GM18505 (cell line): ENCODE data around the gene CRYBG2.
A peak's percentile ranks its signal among the peaks of the same experiment; 100 is the strongest.

Source experiments
- ATAC-seq: cut with Tn5 transposase; IDR thresholded peaks from one replicate; pipeline ENCODE4 v1.9.1; 2021; ENCODE audit not compliant: unreplicated experiment
- POLR2A ChIP-seq: IDR thresholded peaks from 4 replicates; pipeline ENCODE4 v1.6.1; 2011; ENCODE audit warnings: borderline replicate concordance; ENCODE audit not compliant: insufficient read depth, insufficient read length; ENCODE audit errors: extremely low read depth

CRYBG2 gene

DNA sequence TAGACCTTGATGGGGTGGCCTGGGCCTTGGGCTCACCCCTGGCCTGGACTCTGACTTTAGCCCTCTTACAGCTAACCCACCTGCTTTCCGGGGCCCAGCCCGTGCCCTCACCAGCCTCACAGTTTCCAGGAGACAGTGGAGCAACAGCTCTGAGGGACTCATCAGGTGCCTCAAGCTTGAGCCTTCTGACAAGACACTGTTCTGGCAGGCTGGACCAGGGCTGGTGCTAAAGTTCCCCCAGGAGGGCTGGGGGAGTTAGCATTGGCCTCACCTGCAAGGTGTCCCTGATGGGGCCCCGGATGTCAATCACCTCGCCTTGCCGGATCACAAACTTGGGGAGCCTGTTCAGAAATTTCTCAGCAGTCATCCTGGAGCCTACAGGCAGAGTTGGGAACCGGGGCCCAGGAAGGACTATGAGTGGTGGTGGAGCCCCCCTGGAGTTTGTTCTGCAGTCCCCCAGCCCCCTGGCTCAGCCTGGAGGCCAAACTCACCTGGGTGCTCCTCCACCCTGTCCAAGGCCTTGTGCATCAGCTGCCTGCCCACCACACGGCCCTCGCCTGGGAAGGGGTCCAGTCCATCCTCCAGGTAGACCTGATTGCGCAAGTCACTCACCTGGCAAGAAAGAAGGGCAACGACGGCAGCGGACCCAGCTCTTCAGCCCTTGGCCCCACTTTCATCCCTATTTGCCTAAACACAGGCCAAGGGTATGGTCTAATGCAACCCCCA is 69.9 kb downstream of the CRYBG2 start:
- no peak for TF ChIP-seq POLR2A
- ATAC-seq: no peak

- no peak for ATAC-seq
- TF ChIP-seq POLR2A: no peak
These were observed 70.6 kb downstream of the CRYBG2 start for GRCh38 chr1:26283279-26283853.

DNA sequence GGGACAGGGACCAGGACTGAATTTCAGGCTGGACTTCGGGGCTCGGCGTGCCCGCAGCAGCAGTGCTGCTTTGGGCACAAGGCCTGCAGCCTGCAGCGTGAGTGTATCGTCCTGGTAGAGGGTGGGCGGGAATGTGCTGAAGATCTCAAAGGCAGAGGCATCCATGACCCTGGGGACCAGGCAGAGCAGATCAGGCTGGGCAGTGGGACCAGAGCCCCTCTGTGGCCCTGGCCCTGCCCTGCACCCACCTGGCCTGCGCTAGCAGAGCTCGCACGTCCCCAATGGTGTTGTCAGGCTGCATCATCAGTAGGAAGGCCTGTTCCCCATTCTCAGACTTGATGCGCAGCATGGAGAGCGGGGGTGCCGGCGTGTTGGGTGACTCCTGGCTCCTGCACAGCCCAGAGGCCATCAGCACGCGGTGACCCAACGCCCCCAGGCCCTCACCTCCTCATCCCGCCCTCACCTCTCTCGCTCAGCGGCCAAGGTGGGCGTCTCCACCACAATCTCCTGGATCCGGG is 71.5 kb downstream of the CRYBG2 start:
- no peak for TF ChIP-seq POLR2A
- ATAC-seq: no peak

GRCh38 chr1:26281971-26282370 is 72.0 kb downstream of the CRYBG2 start:
- no peak for TF ChIP-seq POLR2A

DNA sequence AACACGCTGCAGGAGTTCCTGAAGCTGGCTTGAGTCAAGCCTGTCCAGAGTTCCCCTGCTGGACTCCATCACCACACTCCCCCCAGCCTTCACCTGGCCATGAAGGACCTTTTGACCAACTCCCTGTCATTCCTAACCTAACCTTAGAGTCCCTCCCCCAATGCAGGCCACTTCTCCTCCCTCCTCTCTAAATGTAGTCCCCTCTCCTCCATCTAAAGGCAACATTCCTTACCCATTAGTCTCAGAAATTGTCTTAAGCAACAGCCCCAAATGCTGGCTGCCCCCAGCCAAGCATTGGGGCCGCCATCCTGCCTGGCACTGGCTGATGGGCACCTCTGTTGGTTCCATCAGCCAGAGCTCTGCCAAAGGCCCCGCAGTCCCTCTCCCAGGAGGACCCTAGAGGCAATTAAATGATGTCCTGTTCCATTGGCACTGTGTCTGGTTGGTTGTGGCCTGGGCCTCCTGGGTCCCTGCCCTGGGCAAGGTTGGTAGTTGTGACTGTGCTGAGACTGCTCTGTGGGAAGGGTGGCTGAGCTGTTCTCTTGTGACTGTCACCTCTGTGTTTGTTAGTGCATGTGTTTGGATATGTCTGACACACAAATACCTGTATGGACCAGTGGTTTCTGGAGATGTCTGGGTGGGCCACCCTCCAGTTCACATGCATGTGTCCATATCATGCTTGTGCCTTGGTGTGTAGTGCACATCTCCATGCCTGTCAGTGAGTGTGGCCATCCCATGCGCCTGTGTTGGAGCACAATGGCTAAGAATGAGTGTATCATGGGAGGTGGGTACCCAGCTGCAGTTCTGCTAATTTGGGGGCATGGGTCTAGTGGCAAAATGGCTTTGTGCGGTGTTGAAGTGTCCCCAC is 72.6 kb downstream of the CRYBG2 start:
- TF ChIP-seq POLR2A: no peak
- ATAC-seq: no peak

More at GRCh38 chr1:26281971-26282370, 72.0 kb downstream of the CRYBG2 start:
- ATAC-seq: no peak

DNA sequence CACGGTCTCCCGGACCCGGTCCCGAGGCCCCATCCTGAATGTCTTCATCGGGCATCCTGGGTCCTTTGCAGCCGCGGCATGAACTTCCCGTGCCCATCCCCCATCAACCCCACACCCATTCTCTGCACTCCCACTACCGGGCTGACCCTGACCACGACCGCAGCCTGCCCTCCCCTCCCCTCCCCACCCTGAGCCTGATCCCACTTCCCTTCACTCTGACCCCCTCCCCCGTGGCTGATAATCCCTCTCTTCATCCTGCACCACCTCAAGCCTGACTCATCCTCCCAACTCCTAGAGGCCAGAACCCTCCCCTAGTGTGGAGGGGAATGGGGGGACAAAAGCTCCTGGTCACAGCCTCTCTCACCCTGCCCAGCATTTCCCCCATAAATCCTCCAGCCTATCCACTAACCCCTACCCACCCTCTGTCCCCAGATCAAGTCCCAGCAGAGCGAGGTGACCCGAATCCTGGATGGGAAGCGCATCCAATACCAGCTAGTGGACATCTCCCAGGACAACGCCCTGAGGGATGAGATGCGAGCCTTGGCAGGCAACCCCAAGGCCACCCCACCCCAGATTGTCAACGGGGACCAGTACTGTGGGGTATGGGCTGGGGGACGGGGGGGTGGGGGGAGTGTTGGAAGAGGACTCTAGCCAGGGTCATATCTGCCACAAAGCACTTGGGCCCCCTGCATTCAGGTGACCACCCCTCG is 73.4 kb downstream of the CRYBG2 start:
- no peak for TF ChIP-seq POLR2A
- ATAC-seq: no peak

- peak; percentile 89 for TF ChIP-seq POLR2A
- ATAC-seq: peak; percentile 49
These were observed 74.2 kb downstream of the CRYBG2 start, which contains the start of gene SH3BGRL3 for GRCh38 chr1:26279456-26280332. TSS of gene SH3BGRL3 (plus strand) at chr1:26280086. CDS start at chr1:26280156, 70 bp downstream.

DNA sequence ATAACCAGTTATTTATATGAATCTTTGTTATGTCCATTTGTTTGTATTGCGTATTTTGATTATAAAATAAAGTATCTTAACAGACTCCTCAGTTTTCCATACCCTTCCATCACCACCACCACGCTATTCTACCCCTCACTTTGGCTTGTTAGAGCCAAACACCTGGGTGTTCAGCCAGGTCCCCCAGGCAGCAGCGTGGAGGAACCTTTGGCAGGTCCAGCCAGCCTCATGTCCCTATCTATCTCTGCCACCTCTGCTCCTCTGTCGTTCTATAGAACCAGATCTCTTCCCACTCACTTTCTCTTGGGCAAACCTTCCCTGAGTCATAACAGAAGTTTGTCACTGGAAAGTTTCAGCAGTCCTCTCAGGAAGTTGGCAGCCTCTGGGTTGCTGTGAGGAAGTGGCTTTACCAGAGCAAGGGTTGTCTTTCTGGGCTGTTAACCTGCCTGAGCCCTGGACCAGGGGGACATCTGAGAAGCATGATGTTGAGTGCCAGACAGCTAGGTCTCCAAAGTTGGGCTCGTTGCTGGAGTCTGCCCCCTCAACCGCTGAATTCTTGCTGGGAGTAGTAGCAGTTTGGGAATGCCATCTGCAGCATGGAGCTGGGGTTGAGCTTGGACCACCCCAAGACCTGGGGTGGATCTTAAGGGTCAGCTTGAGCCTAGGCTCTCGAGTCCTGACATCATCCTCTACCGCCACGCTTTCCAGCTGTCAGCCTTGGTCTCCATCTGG is 75.0 kb downstream of the CRYBG2 start:
- no peak for TF ChIP-seq POLR2A
- ATAC-seq: no peak

- ATAC-seq: no peak
- no peak for TF ChIP-seq POLR2A
These were observed 75.6 kb downstream of the CRYBG2 start for GRCh38 chr1:26278303-26278702.

DNA sequence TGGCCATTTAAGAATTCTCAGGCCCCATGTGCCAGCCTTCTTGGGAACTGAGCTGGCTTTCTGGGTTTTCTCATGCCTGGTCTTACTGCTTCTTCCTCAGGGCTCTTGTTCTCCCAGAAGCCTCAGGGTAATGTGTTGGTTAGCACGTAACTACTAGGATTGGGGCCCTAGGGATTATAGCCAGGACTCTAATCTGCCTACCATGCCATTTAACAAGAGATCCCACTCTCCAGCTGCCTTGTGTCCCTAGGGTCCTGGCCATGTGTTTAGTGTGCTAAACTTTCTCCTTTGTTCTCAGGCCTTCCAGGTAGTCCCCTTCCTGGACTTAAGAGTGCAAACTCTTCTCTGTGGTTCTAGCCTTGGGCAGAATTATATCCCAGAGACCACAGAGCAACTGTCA is 76.2 kb downstream of the CRYBG2 start:
- TF ChIP-seq POLR2A: no peak
- no peak for ATAC-seq

DNA sequence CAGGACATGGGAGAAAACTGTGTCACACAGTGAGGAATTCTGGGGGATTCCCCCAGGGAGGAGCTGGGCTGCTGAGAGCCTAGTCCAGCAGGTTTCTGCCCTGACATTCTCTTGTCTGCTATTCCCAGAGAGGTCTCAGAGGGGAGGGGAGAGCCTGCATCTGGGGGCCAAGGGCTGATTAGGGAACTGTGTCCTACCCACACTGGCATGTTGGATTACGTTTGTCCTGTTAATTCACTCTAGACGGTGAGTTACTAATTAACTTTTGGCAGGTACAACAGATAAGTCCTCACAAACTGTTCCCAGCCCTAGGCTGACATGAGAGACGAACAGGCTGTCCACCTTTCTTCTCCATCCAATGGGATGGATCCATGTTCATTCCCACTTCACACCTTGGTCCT is 76.7 kb downstream of the CRYBG2 start:
- no peak for ATAC-seq
- no peak for TF ChIP-seq POLR2A
